Gastroesophageal sphincter (tissue), 4 donors: ENCODE results near the gene TMEM192. TPM values are rescaled to one million over a fixed set of nuclear protein-coding genes. Genes with fewer than 3 reads are reported as not detected.

Source experiments
- ATAC-seq: fragments of 150-250 bp; one replicate; pipeline ENCODE4 v1.9.1; 2016; ENCODE audit warnings: mild to moderate bottlenecking, moderate library complexity
- H3K27ac ChIP-seq, 4 donors: fragments of 200-600 bp; sonication (generic) in 3 of 4; 1 replicate in 3 of 4; 2 replicates in 1 of 4; pipeline ENCODE4 v1.5.1; 2016 to 2019
- H3K27me3 ChIP-seq: fragments of 200-600 bp; sonication (generic); one replicate; pipeline ENCODE4 v1.5.1; 2019
- H3K36me3 ChIP-seq, 2 donors: fragments of 200-600 bp; sonication (generic); one replicate each; pipeline ENCODE4 v1.5.1; 2019; ENCODE audit warnings: control low read depth in 1 of 2
- H3K4me1 ChIP-seq, 3 donors: fragments of 200-600 bp; sonication (generic); 1 replicate in 2 of 3; 2 replicates in 1 of 3; pipeline ENCODE4 v1.5.1; 2016 to 2019; ENCODE audit warnings: control low read depth in 2 of 3
- H3K4me3 ChIP-seq, 2 donors: fragments of 200-600 bp; sonication (generic); one replicate each; pipeline ENCODE4 v1.5.1; 2019; ENCODE audit warnings: mild to moderate bottlenecking in 1 of 2, moderate library complexity in 1 of 2
- H3K9me3 ChIP-seq, 3 donors: fragments of 200-600 bp; sonication (generic); one replicate each; pipeline ENCODE4 v1.5.1; 2017 to 2019; ENCODE audit warnings: control low read depth in 2 of 3
- CTCF ChIP-seq, 4 experiments: fragments of 200-600 bp in 2 of 4; fragments of 450-650 bp in 2 of 4; sonication (generic) in 1 of 4; IDR thresholded peaks; one replicate each; pipeline ENCODE4 v1.5.1; 2017 to 2019; ENCODE audit warnings: antibody characterized with exemption in 4 of 4, mild to moderate bottlenecking in 2 of 4, moderate library complexity in 2 of 4
- EP300 ChIP-seq: sonication (generic); formaldehyde crosslinking; IDR thresholded peaks from one replicate; pipeline ENCODE4 v1.6.1; 2017; ENCODE audit warnings: antibody characterized with exemption, mild to moderate bottlenecking
- POLR2A ChIP-seq, 2 donors: fragments of 450-650 bp; IDR thresholded peaks; one replicate each; pipeline ENCODE4 v1.6.1; 2017; ENCODE audit warnings: antibody characterized with exemption in 2 of 2, mild to moderate bottlenecking in 2 of 2, moderate library complexity in 1 of 2
- POLR2AphosphoS5 ChIP-seq: sonication (generic); formaldehyde crosslinking; IDR thresholded peaks from one replicate; pipeline ENCODE4 v1.6.1; 2017; ENCODE audit warnings: antibody characterized with exemption
- WGBS, 2 donors: methylation state at CpG; one replicate each; pipeline ENCODE4 v1.1.5; 2018; ENCODE audit warnings: low coverage in 1 of 2; 5-methylcytosine and 5-hydroxymethylcytosine counted together
- total RNA-seq, 4 donors: library from RNA; depleted of rRNA; stranded (reverse); fragments of >200 nt; gene quantifications; one replicate each; pipeline ENCODE4 v1.1.0, GENCODE V29; 2016

The TMEM192 gene
- total RNA-seq, 4 donors from 2014 or later = 11.2 to 18.7 (median 15.6) TPM

- H3K27ac ChIP-seq = no peak overlapping the region
- H3K9me3 ChIP-seq = no peaks in the 10 kb centered on the region
- TF ChIP-seq POLR2A (IDR thresholded peaks at IDR 0.05) (no peak), POLR2AphosphoS5 (no peak), CTCF (IDR thresholded peaks at IDR 0.05) (no peak), EP300 (no peak)
- H3K4me1 ChIP-seq = peaks cover 0 to 22% (median 7%) of the 10 kb centered on the region in 3 donors
- no peak for ATAC-seq
- H3K4me3 ChIP-seq = no peak overlapping the region
- no peaks in the 10 kb centered on the region for H3K36me3 ChIP-seq
- H3K27me3 ChIP-seq = no peaks in the 10 kb centered on the region
- 96 to 100% methylated on average over 2 to 3 of the region's 3 CpGs for WGBS, 2 donors
These were observed 2.6 kb upstream of the TMEM192 start for GRCh38 chr4:165115301-165115700.

- Histone ChIP-seq H3K4me3 (peak overlapping the region; percentile 61 to 99), H3K9me3 (no peaks in the 10 kb centered on the region), H3K27me3 (no peaks in the 10 kb centered on the region), H3K36me3 (no peaks in the 10 kb centered on the region), H3K27ac (peak overlapping the region; percentile 60 to 95 (median 94)), H3K4me1 (peaks cover 0 to 22% (median 7%) of the 10 kb centered on the region in 3 donors)
- no peak for ATAC-seq
- 22 to 30% methylated on average over 3 of the region's 17 CpGs for WGBS, 2 donors
- no peak for TF ChIP-seq EP300
- no peak for TF ChIP-seq POLR2A (IDR thresholded peaks at IDR 0.05)
- TF ChIP-seq POLR2AphosphoS5 = no peak
- no peak for TF ChIP-seq CTCF (IDR thresholded peaks at IDR 0.05)
These were observed 723 bp downstream of the TMEM192 start for GRCh38 chr4:165111906-165112367.

- no peak for ATAC-seq
- TF ChIP-seq CTCF (IDR thresholded peaks at IDR 0.05) (no peak), POLR2AphosphoS5 (no peak)
- Histone ChIP-seq H3K4me1 (peaks cover 0 to 8% (median 4%) of the 10 kb centered on the region in 3 donors), H3K27ac (no peak overlapping the region), H3K9me3 (no peaks in the 10 kb centered on the region), H3K4me3 (no peak overlapping the region), H3K36me3 (peaks cover 0 to 16% of the 10 kb centered on the region in 2 donors), H3K27me3 (no peaks in the 10 kb centered on the region)
- WGBS, 2 donors = 70 to 86% methylated on average over 3 to 5 of the region's 6 CpGs
These were observed 6.1 kb downstream of the TMEM192 start for GRCh38 chr4:165106518-165106917.

- H3K36me3 ChIP-seq = peaks cover 0 to 57% of the 10 kb centered on the region in 2 donors
- H3K9me3 ChIP-seq = no peaks in the 10 kb centered on the region
- WGBS, 2 donors = 83 to 86% methylated on average over 2 to 3 of the region's 3 CpGs
- H3K27ac ChIP-seq = no peak overlapping the region
- ATAC-seq = no peak
- H3K4me3 ChIP-seq = no peak overlapping the region
- no peaks in the 10 kb centered on the region for H3K27me3 ChIP-seq
- no peaks in the 10 kb centered on the region for H3K4me1 ChIP-seq
- TF ChIP-seq CTCF (IDR thresholded peaks at IDR 0.05) (no peak), POLR2A (IDR thresholded peaks at IDR 0.05) (no peak), POLR2AphosphoS5 (no peak), EP300 (no peak)
These were observed 11.0 kb downstream of the TMEM192 start for GRCh38 chr4:165101641-165102040.

GRCh38 chr4:165096776-165097175 lies 15.9 kb downstream of the TMEM192 start:
- 100% methylated on average over 1 of the region's 2 CpGs for WGBS, 2 donors
- Histone ChIP-seq H3K36me3 (peaks cover 0 to 83% of the 10 kb centered on the region in 2 donors), H3K27me3 (no peaks in the 10 kb centered on the region), H3K4me1 (no peaks in the 10 kb centered on the region), H3K9me3 (no peaks in the 10 kb centered on the region), H3K4me3 (no peak overlapping the region), H3K27ac (no peak overlapping the region)
- TF ChIP-seq EP300 = no peak
- TF ChIP-seq CTCF (IDR thresholded peaks at IDR 0.05) = peak in 3 of 4 experiments; percentile 11 to 43 (median 31)
- no peak for ATAC-seq
